Stimulated activated naive CD4-positive, alpha-beta T cell treated with Interleukin-2 at 50 U/mL for 16 hours (primary cell): ENCODE measurements around the gene GALR3.

Experiments used
- DNase-seq: peaks from one replicate; lab custom pipeline; 2025; lab: John Stamatoyannopoulos, UW

Gene GALR3

DNA sequence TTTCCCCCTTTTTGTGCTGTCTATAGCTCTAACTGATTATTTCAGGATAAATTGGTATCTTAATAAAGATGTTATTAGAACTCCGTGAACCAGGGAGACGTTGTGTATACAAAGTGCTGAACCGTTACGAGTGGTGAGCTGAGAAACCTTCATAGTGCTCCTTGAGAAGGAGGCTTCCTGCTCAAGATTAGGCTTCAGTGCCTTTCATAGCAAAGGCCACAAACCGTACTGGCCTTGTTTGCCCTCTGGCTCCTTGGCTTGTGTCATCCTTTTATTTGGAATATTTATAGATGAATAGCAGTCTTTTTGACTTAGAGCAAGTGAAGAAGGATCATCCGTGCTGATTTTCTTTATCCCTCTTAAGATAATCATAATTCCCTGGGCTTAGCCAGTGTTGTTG, 42.3 kb downstream of the GALR3 start:
- no peak for DNase-seq

DNA sequence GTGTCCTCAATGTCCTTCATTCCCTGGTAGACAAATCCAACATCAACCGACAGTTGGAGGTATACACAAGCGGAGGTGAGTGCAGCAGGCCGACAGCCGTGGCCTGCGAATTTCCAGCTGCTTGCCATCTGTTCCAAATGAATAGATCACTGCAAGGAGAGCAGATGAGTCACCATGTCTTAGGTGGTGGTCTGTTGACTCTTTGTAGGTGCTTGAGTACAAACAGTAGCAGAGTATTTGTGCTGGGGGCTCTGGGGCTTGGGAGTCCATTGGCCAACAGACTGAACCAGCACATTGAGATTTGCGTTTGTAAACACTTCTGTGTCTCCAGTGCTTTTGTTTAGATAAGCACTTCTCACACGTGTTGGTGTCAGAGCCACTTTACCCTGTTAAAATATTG, 47.1 kb downstream of the GALR3 start:
- no peak for DNase-seq
